Measurements from ENCODE around the gene MED7.

MED7 gene

DNA sequence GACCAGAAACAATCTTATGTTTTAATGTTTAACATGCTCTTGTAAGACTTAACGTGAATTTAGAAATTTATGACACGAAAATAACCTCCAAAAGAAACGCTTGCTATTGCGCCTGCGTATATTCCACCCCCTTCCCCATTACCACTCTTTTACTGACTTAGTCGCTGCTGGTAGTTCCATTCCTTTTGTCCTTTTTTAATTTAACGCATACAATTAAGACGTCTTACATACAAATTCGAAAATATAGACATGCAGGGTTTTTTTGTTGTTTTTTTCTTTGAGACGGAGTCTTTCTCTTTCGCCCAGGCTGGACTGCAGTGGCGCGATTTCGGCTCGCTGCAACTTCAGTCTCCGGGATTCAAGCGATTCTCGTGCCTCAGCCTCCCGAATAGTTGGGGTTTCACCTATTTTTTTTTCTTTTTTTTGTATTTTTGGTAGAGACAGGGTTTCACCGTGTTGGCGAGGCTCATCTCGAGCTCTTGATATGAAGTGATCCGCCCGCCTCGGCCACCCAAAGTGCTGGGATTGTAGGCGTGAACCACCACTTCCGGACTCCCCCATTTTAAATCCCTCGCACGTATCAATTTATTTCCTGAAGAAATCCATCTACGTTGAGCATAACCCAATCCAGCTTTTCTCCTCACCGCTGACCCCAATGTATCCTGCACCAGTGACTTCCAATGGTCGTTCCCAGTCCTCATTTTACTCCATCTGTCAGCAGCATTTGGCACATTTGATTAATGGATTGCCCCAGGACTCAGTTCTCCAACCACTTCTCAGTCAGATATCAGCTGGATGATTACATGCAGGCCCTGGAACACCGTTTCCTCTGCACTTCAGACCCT lies 684 bp upstream of the MED7 start:
- TF ChIP-seq CTCF (IDR thresholded peaks at IDR 0.05; ENCODE audit: poor library complexity, severe bottlenecking), result no peak
- ATAC-seq (ENCODE audit: low read depth) (peak; percentile 49), DNase-seq (ENCODE audit: low spot score) (no peak)
- no peaks in the 10 kb centered on the region for H3K27me3 ChIP-seq (ENCODE audit: insufficient read depth, poor library complexity, severe bottlenecking)
- H3K4me1 ChIP-seq (ENCODE audit: insufficient read depth, poor library complexity, severe bottlenecking), result peaks cover 7% of the 10 kb centered on the region
- no peaks in the 10 kb centered on the region for H3K9me3 ChIP-seq (ENCODE audit: severe bottlenecking)
- H3K36me3 ChIP-seq (ENCODE audit: low read depth), result peaks cover 15% of the 10 kb centered on the region
- H3K4me3 ChIP-seq (ENCODE audit: severe bottlenecking), result peak overlapping the region; percentile 86
- peak overlapping the region; percentile 33 for H3K27ac ChIP-seq (ENCODE audit: poor library complexity, severe bottlenecking)

DNA sequence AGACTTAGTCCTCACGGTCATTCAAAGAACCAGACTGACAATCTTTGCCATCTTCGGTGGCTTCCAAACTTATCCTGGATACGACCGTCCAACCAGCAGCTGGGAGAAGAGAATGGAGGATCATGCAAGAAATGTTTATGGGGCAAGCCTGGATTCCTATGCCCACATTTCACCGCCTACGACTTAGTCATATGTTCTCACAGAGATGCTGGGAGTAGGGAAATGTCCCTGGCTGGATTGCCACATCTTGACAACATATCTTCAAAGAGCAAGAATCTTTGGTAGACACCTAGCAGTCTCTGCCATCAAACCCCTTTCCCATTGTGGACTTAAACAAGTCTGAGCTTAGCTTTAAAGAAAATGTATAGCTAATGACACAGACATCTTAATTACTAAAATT lies 5.0 kb downstream of the MED7 start:
- Histone ChIP-seq H3K36me3 (ENCODE audit: low read depth) (peaks cover 29% of the 10 kb centered on the region), H3K4me3 (ENCODE audit: severe bottlenecking) (no peak overlapping the region), H3K9me3 (ENCODE audit: severe bottlenecking) (no peaks in the 10 kb centered on the region), H3K4me1 (ENCODE audit: insufficient read depth, poor library complexity, severe bottlenecking) (peaks cover 4% of the 10 kb centered on the region), H3K27me3 (ENCODE audit: insufficient read depth, poor library complexity, severe bottlenecking) (no peaks in the 10 kb centered on the region), H3K27ac (ENCODE audit: poor library complexity, severe bottlenecking) (no peak overlapping the region)
- ATAC-seq (ENCODE audit: low read depth) (no peak), DNase-seq (ENCODE audit: low spot score) (no peak)
- no peak for TF ChIP-seq CTCF (IDR thresholded peaks at IDR 0.05; ENCODE audit: poor library complexity, severe bottlenecking)

DNA sequence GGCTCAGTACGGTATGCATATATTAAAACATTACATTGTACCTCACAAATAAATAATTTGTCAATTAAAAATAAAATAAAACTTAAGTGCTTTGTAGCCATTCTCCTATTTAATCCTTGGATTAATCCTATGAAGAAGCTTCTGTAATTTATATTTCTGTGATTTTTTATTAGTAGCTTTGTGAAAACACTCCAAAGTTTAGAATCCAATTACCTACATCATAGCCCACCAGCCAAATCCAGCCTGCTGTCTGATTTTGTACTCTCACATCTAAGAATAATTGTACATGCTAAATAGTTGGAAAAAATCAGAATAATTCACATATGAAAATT lies 10.4 kb downstream of the MED7 start:
- H3K27ac ChIP-seq (ENCODE audit: poor library complexity, severe bottlenecking), result no peak overlapping the region
- H3K4me3 ChIP-seq (ENCODE audit: severe bottlenecking), result no peak overlapping the region
- no peak for DNase-seq (ENCODE audit: low spot score)
- TF ChIP-seq CTCF (IDR thresholded peaks at IDR 0.05; ENCODE audit: poor library complexity, severe bottlenecking), result peak; percentile 41
- H3K4me1 ChIP-seq (ENCODE audit: insufficient read depth, poor library complexity, severe bottlenecking), result no peaks in the 10 kb centered on the region
- H3K27me3 ChIP-seq (ENCODE audit: insufficient read depth, poor library complexity, severe bottlenecking), result no peaks in the 10 kb centered on the region
- no peak for ATAC-seq (ENCODE audit: low read depth)
- H3K9me3 ChIP-seq (ENCODE audit: severe bottlenecking), result no peaks in the 10 kb centered on the region
- peaks cover 3% of the 10 kb centered on the region for H3K36me3 ChIP-seq (ENCODE audit: low read depth)

- DNase-seq (ENCODE audit: low spot score), result no peak
- no peak for TF ChIP-seq CTCF (IDR thresholded peaks at IDR 0.05; ENCODE audit: poor library complexity, severe bottlenecking)
- Histone ChIP-seq H3K4me1 (ENCODE audit: insufficient read depth, poor library complexity, severe bottlenecking) (no peaks in the 10 kb centered on the region), H3K9me3 (ENCODE audit: severe bottlenecking) (no peaks in the 10 kb centered on the region), H3K27me3 (ENCODE audit: insufficient read depth, poor library complexity, severe bottlenecking) (no peaks in the 10 kb centered on the region), H3K4me3 (ENCODE audit: severe bottlenecking) (no peak overlapping the region), H3K27ac (ENCODE audit: poor library complexity, severe bottlenecking) (no peak overlapping the region), H3K36me3 (ENCODE audit: low read depth) (no peaks in the 10 kb centered on the region)
- no peak for ATAC-seq (ENCODE audit: low read depth)
Observed at GRCh38 chr5:157130925-157131324, 11.7 kb downstream of the MED7 start.

DNA sequence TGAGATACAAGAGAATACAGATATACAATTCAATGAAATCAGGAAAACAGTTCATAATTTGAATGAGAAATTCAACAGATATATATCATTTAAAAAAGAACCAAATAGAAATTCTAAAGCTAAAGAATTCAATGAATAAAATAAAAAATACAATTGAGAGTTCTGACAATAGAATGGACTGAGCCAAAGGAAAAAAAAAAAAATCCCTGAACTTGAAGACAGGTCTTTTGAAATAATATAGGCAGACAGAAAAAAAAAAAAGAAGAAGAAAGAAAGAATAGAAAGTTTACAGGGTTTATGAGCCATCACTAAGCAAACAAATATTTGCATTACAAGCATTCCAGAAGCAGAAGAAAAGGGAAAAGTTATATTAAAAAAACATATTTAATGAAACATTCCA lies 21.0 kb downstream of the MED7 start:
- Histone ChIP-seq H3K4me1 (ENCODE audit: insufficient read depth, poor library complexity, severe bottlenecking) (no peaks in the 10 kb centered on the region), H3K27ac (ENCODE audit: poor library complexity, severe bottlenecking) (no peak overlapping the region), H3K27me3 (ENCODE audit: insufficient read depth, poor library complexity, severe bottlenecking) (no peaks in the 10 kb centered on the region), H3K4me3 (ENCODE audit: severe bottlenecking) (no peak overlapping the region), H3K36me3 (ENCODE audit: low read depth) (no peaks in the 10 kb centered on the region), H3K9me3 (ENCODE audit: severe bottlenecking) (peaks cover 5% of the 10 kb centered on the region)
- DNase-seq (ENCODE audit: low spot score), result no peak
- ATAC-seq (ENCODE audit: low read depth), result no peak
- TF ChIP-seq CTCF (IDR thresholded peaks at IDR 0.05; ENCODE audit: poor library complexity, severe bottlenecking), result no peak

All from RWPE2 (cell line).